Lung (tissue), 12 donors: ENCODE data around the gene TRIM7. TPM values are rescaled to one million over a fixed set of nuclear protein-coding genes. Genes with fewer than 3 reads are reported as not detected.

Experiments
- ATAC-seq: fragments of 200-7000 bp; cut with Tn5 transposase; one replicate; pipeline ENCODE4 v1.9.1; 2020; ENCODE audit warnings: moderate number of reproducible peaks; ENCODE audit not compliant: insufficient read depth, low FRiP score
- DNase-seq, 3 donors: peaks; one replicate each; pipeline ENCODE4 v3.0.0-alpha.2; 2013 to 2017
- H3K27ac ChIP-seq, 2 donors: one replicate each; pipeline ENCODE4 v1.5.1; 2013; ENCODE audit warnings: mild to moderate bottlenecking in 2 of 2, moderate library complexity in 2 of 2, control low read depth in 1 of 2, inconsistent platforms in 1 of 2, low read depth in 1 of 2, low read length in 1 of 2
- H3K27me3 ChIP-seq, 3 donors: one replicate each; pipeline ENCODE4 v1.5.1; 2013; ENCODE audit warnings: low read length in 2 of 3; ENCODE audit not compliant: control insufficient read depth in 3 of 3, insufficient read depth in 3 of 3
- H3K36me3 ChIP-seq, 4 donors: one replicate each; pipeline ENCODE4 v1.5.1; 2013; ENCODE audit warnings: low read length in 4 of 4, mild to moderate bottlenecking in 1 of 4, moderate library complexity in 1 of 4; ENCODE audit not compliant: control insufficient read depth in 4 of 4, insufficient read depth in 4 of 4
- H3K4me1 ChIP-seq, 5 donors: one replicate each; pipeline ENCODE4 v1.5.1; 2013; ENCODE audit warnings: low read length in 5 of 5, mild to moderate bottlenecking in 2 of 5, moderate library complexity in 1 of 5; ENCODE audit not compliant: control insufficient read depth in 5 of 5, insufficient read depth in 5 of 5
- H3K4me3 ChIP-seq: one replicate; pipeline ENCODE4 v1.5.1; 2013; ENCODE audit warnings: mild to moderate bottlenecking, control low read depth, moderate library complexity
- H3K9ac ChIP-seq, 2 donors: one replicate each; pipeline ENCODE4 v1.5.1; 2013; ENCODE audit warnings: low read length in 2 of 2, control low read depth in 1 of 2; ENCODE audit not compliant: insufficient read depth in 1 of 2
- H3K9me3 ChIP-seq, 4 donors: one replicate each; pipeline ENCODE4 v1.5.1; 2013; ENCODE audit warnings: low read length in 3 of 4, mild to moderate bottlenecking in 1 of 4, moderate library complexity in 1 of 4; ENCODE audit not compliant: control insufficient read depth in 4 of 4, insufficient read depth in 3 of 4
- CTCF ChIP-seq: IDR thresholded peaks from 2 replicates; pipeline ENCODE4 v1.5.1; 2012; ENCODE audit warnings: mild to moderate bottlenecking; ENCODE audit errors: control extremely low read depth, extremely low read depth
- WGBS, 2 donors: extraction: QIAGEN DNeasy Blood & Tissue Kit; methylation state at CpG; one replicate each; pipeline ENCODE4 v1.1.7; 2013; 5-methylcytosine and 5-hydroxymethylcytosine counted together
- polyA plus RNA-seq, 2 donors: library from polyadenylated mRNA; stranded (reverse); fragments of 200-250 nt; gene quantifications; one replicate each; pipeline ENCODE4 v1.2.1, GENCODE V29; 2013
- total RNA-seq, 2 donors: library from RNA; depleted of rRNA in 1 of 2; stranded (reverse); fragments of >200 nt in 1 of 2; gene quantifications; one replicate each; pipeline ENCODE4 v1.2.1, GENCODE V29; 2014 to 2021
- donor health status: control.
- donor health status: control.
- donor health status: Bipolar disorder and iron deficiency.
- donor health status: healthy.
- donor health status: DM: yes; HTN: yes; CAD: no.

The TRIM7 gene
- total and polyA plus RNA-seq, 4 donors = 0.46 to 3.8 (median 2.4) TPM

GRCh38 chr5:181194489-181195248, 10.3 kb downstream of the TRIM7 start:
- H3K9me3 ChIP-seq = no peaks in the 10 kb centered on the region
- peaks cover 0 to 22% (median 4%) of the 10 kb centered on the region in 5 donors for H3K4me1 ChIP-seq
- peaks cover 0 to 4% (median under 1%) of the 10 kb centered on the region in 3 donors for H3K27me3 ChIP-seq
- ATAC-seq = no peak
- H3K4me3 ChIP-seq = no peak overlapping the region
- 77 to 78% methylated on average over 21 of the region's 21 CpGs for WGBS, 2 donors
- TF ChIP-seq CTCF = no peak
- no peak overlapping the region for H3K27ac ChIP-seq
- DNase-seq = peak in 2 of 3 donors; percentile 23 to 38
- no peaks in the 10 kb centered on the region for H3K36me3 ChIP-seq
- no peak overlapping the region for H3K9ac ChIP-seq

DNA sequence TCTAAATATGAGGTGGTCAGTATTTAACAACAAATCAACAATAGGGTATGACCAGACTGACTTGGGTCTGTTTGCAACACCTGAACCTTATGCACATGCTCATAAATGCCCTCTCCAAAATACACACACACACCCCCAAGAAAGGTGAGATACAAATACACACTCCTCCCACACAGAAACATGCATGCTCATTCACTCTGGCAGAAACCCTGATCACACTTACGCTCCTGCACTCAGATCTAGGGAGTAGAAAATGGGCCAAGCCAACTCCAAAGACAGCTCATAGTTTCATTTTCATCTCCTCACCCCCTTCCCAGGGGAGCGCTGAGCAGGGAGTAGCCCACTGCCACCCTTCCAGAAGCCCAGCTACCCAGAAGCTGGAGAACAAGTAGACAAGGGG, 11.3 kb downstream of the TRIM7 start:
- WGBS, 2 donors = 62 to 96% methylated on average over 2 of the region's 2 CpGs
- ATAC-seq = no peak
- H3K27me3 ChIP-seq = no peaks in the 10 kb centered on the region
- no peak overlapping the region for H3K9ac ChIP-seq
- H3K27ac ChIP-seq = no peak overlapping the region
- no peak for DNase-seq
- no peak for TF ChIP-seq CTCF
- no peaks in the 10 kb centered on the region for H3K36me3 ChIP-seq
- no peaks in the 10 kb centered on the region for H3K9me3 ChIP-seq
- H3K4me3 ChIP-seq = no peak overlapping the region
- peaks cover 0 to 22% (median 4%) of the 10 kb centered on the region in 5 donors for H3K4me1 ChIP-seq

DNA sequence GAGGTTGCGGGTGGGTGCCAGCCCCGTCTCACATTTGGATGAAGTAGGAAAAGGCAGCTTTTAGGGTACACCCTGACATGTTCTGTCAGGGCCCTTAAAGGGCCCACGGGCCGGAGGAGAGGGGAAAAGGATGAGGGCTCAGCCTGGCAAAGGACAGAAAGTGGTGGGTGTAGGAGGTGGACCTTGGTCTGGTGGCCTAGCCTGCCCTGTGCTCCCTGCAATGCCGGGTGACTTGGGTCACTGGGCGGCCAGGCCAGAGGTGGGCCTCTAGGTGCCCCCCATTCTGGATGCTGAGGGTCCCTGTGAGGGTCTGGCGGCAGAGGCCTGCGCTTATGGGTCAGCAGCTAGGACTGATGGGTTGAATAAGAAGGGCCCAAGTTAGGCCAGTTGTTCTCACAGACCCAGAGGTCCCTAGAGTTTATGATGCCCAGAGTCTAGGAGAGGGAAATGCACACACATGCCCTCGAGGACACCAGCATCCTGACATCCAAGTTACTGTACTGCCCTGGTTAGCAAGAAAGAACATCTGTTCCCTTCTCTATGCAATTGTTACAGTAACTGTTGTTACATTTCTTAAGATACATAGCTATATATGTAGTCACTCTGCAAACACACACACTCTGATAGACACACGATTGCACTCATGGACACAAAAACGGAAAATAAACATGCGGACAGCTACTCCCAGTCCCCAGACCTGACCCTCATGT, 12.5 kb downstream of the TRIM7 start:
- DNase-seq (peak in 1 of 3 donors; percentile 10), ATAC-seq (no peak)
- no peaks in the 10 kb centered on the region for H3K36me3 ChIP-seq
- peaks cover 0 to 22% (median 4%) of the 10 kb centered on the region in 5 donors for H3K4me1 ChIP-seq
- TF ChIP-seq CTCF = no peak
- peak overlapping the region; percentile 86 for H3K4me3 ChIP-seq
- 52 to 69% methylated on average over 10 to 12 of the region's 12 CpGs for WGBS, 2 donors
- H3K9ac ChIP-seq = peak overlapping the region; percentile 65 to 74
- peak overlapping the region; percentile 92 to 95 for H3K27ac ChIP-seq
- H3K27me3 ChIP-seq = no peaks in the 10 kb centered on the region
- H3K9me3 ChIP-seq = no peaks in the 10 kb centered on the region
